ENCODE measurements around the gene INPP5K.

The INPP5K gene

GRCh38 chr17:1505586-1505985, 10.8 kb downstream of the INPP5K start:
- Histone ChIP-seq H3K18ac (ENCODE audit: low read length) (peak overlapping the region; percentile 77), H2AK5ac (ENCODE audit: low read depth, low read length) (peak overlapping the region; percentile 92), H2BK120ac (ENCODE audit: low read depth, low read length) (no peak overlapping the region), H3K4me1 (ENCODE audit: control insufficient read depth in 2 of 2, insufficient read depth in 1 of 2, low read depth in 1 of 2, low read length in 2 of 2) (peaks cover 0 to 5% of the 10 kb centered on the region in 2 donors), H3K9ac (ENCODE audit: low read depth, low read length, poor library complexity) (peak overlapping the region; percentile 68), H3K9me3 (replicated peaks in 1 of 2; ENCODE audit: control insufficient read depth in 2 of 2, insufficient read depth in 1 of 2, low read depth in 1 of 2, low read length in 2 of 2) (no peaks in the 10 kb centered on the region), H4K91ac (ENCODE audit: low read depth, low read length, poor library complexity) (peak overlapping the region; percentile 97), H4K8ac (ENCODE audit: low read depth, low read length) (peak overlapping the region; percentile 77), H2BK15ac (ENCODE audit: low read length) (no peak overlapping the region), H2BK5ac (ENCODE audit: low read length) (no peak overlapping the region), H3K36me3 (replicated peaks in 1 of 2; ENCODE audit: control insufficient read depth in 2 of 2, insufficient read depth in 2 of 2, low read length in 2 of 2) (peaks cover 3 to 12% of the 10 kb centered on the region in 2 donors), H3K27ac (replicated peaks; ENCODE audit: low read length) (peak overlapping the region; percentile 56), H3K23ac (ENCODE audit: low read depth, low read length, poor library complexity) (no peak overlapping the region), H3K4me3 (ENCODE audit: low read length in 2 of 2) (no peak overlapping the region), H3K4ac (ENCODE audit: low read length) (no peak overlapping the region), H2AFZ (ENCODE audit: low read length) (no peak overlapping the region), H2BK12ac (ENCODE audit: low read length) (peak overlapping the region; percentile 32), H3K4me2 (ENCODE audit: insufficient read depth, low read length, poor library complexity, severe bottlenecking) (peak overlapping the region; percentile 14), H3K14ac (ENCODE audit: low read length) (no peak overlapping the region), H3K27me3 (ENCODE audit: control insufficient read depth in 3 of 3, insufficient read depth in 3 of 3, low read depth in 1 of 3, low read length in 3 of 3) (no peaks in the 10 kb centered on the region), H3K79me1 (ENCODE audit: low read depth, low read length) (no peaks in the 10 kb centered on the region)
- WGBS, 2 donors (ENCODE audit: extremely low coverage in 2 of 2, insufficient read length in 2 of 2, insufficient replicate concordance in 1 of 2) = no CpG with 5 or more reads among the region's 5 CpGs
- DNase-seq (ENCODE audit: low spot score) = no peak

- no CpG with 5 or more reads among the region's 3 CpGs for WGBS, 2 donors (ENCODE audit: extremely low coverage in 2 of 2, insufficient read length in 2 of 2, insufficient replicate concordance in 1 of 2)
- Histone ChIP-seq H4K91ac (ENCODE audit: low read depth, low read length, poor library complexity) (no peak overlapping the region), H3K4me2 (ENCODE audit: insufficient read depth, low read length, poor library complexity, severe bottlenecking) (no peak overlapping the region)
These were observed 11.5 kb downstream of the INPP5K start for GRCh38 chr17:1504866-1505265.

GRCh38 chr17:1503699-1504098, 12.7 kb downstream of the INPP5K start:
- Histone ChIP-seq H3K4me1 (ENCODE audit: control insufficient read depth in 2 of 2, insufficient read depth in 1 of 2, low read depth in 1 of 2, low read length in 2 of 2) (peaks cover 0 to 5% of the 10 kb centered on the region in 2 donors), H3K79me1 (ENCODE audit: low read depth, low read length) (no peaks in the 10 kb centered on the region), H2BK15ac (ENCODE audit: low read length) (no peak overlapping the region), H2AK5ac (ENCODE audit: low read depth, low read length) (no peak overlapping the region), H3K4ac (ENCODE audit: low read length) (no peak overlapping the region), H3K9ac (ENCODE audit: low read depth, low read length, poor library complexity) (no peak overlapping the region), H2BK12ac (ENCODE audit: low read length) (no peak overlapping the region), H3K36me3 (replicated peaks in 1 of 2; ENCODE audit: control insufficient read depth in 2 of 2, insufficient read depth in 2 of 2, low read length in 2 of 2) (peaks cover 3 to 7% of the 10 kb centered on the region in 2 donors), H3K23ac (ENCODE audit: low read depth, low read length, poor library complexity) (no peak overlapping the region), H3K4me3 (ENCODE audit: low read length in 2 of 2) (no peak overlapping the region), H2BK5ac (ENCODE audit: low read length) (no peak overlapping the region), H2AFZ (ENCODE audit: low read length) (no peak overlapping the region), H3K18ac (ENCODE audit: low read length) (no peak overlapping the region), H3K27ac (replicated peaks; ENCODE audit: low read length) (no peak overlapping the region), H3K9me3 (replicated peaks in 1 of 2; ENCODE audit: control insufficient read depth in 2 of 2, insufficient read depth in 1 of 2, low read depth in 1 of 2, low read length in 2 of 2) (no peaks in the 10 kb centered on the region), H4K8ac (ENCODE audit: low read depth, low read length) (no peak overlapping the region), H4K91ac (ENCODE audit: low read depth, low read length, poor library complexity) (no peak overlapping the region), H3K27me3 (ENCODE audit: control insufficient read depth in 3 of 3, insufficient read depth in 3 of 3, low read depth in 1 of 3, low read length in 3 of 3) (no peaks in the 10 kb centered on the region), H2BK120ac (ENCODE audit: low read depth, low read length) (no peak overlapping the region), H3K4me2 (ENCODE audit: insufficient read depth, low read length, poor library complexity, severe bottlenecking) (no peak overlapping the region), H3K14ac (ENCODE audit: low read length) (no peak overlapping the region)
- no peak for DNase-seq (ENCODE audit: low spot score)
- WGBS, 2 donors (ENCODE audit: extremely low coverage in 2 of 2, insufficient read length in 2 of 2, insufficient replicate concordance in 1 of 2) = no CpG with 5 or more reads among the region's 10 CpGs

More at GRCh38 chr17:1504866-1505265, 11.5 kb downstream of the INPP5K start:
- Histone ChIP-seq H3K27ac (replicated peaks; ENCODE audit: low read length) (no peak overlapping the region), H3K14ac (ENCODE audit: low read length) (no peak overlapping the region), H2BK15ac (ENCODE audit: low read length) (no peak overlapping the region), H3K23ac (ENCODE audit: low read depth, low read length, poor library complexity) (no peak overlapping the region), H3K9ac (ENCODE audit: low read depth, low read length, poor library complexity) (no peak overlapping the region), H3K79me1 (ENCODE audit: low read depth, low read length) (no peaks in the 10 kb centered on the region), H2BK120ac (ENCODE audit: low read depth, low read length) (no peak overlapping the region), H3K36me3 (replicated peaks in 1 of 2; ENCODE audit: control insufficient read depth in 2 of 2, insufficient read depth in 2 of 2, low read length in 2 of 2) (peaks cover 3 to 12% of the 10 kb centered on the region in 2 donors), H2BK5ac (ENCODE audit: low read length) (no peak overlapping the region), H3K27me3 (ENCODE audit: control insufficient read depth in 3 of 3, insufficient read depth in 3 of 3, low read depth in 1 of 3, low read length in 3 of 3) (no peaks in the 10 kb centered on the region), H2AK5ac (ENCODE audit: low read depth, low read length) (peak overlapping the region; percentile 92), H3K9me3 (replicated peaks in 1 of 2; ENCODE audit: control insufficient read depth in 2 of 2, insufficient read depth in 1 of 2, low read depth in 1 of 2, low read length in 2 of 2) (no peaks in the 10 kb centered on the region), H2AFZ (ENCODE audit: low read length) (no peak overlapping the region), H3K4me1 (ENCODE audit: control insufficient read depth in 2 of 2, insufficient read depth in 1 of 2, low read depth in 1 of 2, low read length in 2 of 2) (peaks cover 0 to 5% of the 10 kb centered on the region in 2 donors), H4K8ac (ENCODE audit: low read depth, low read length) (no peak overlapping the region), H3K18ac (ENCODE audit: low read length) (no peak overlapping the region), H3K4ac (ENCODE audit: low read length) (no peak overlapping the region), H3K4me3 (ENCODE audit: low read length in 2 of 2) (no peak overlapping the region), H2BK12ac (ENCODE audit: low read length) (no peak overlapping the region)
- no peak for DNase-seq (ENCODE audit: low spot score)

- Histone ChIP-seq H3K36me3 (replicated peaks in 1 of 2; ENCODE audit: control insufficient read depth in 2 of 2, insufficient read depth in 2 of 2, low read length in 2 of 2) (peaks cover 2 to 12% of the 10 kb centered on the region in 2 donors), H2AK5ac (ENCODE audit: low read depth, low read length) (no peak overlapping the region), H2BK5ac (ENCODE audit: low read length) (no peak overlapping the region), H2BK120ac (ENCODE audit: low read depth, low read length) (no peak overlapping the region), H3K9ac (ENCODE audit: low read depth, low read length, poor library complexity) (no peak overlapping the region), H3K9me3 (replicated peaks in 1 of 2; ENCODE audit: control insufficient read depth in 2 of 2, insufficient read depth in 1 of 2, low read depth in 1 of 2, low read length in 2 of 2) (no peaks in the 10 kb centered on the region), H3K27ac (replicated peaks; ENCODE audit: low read length) (no peak overlapping the region), H4K91ac (ENCODE audit: low read depth, low read length, poor library complexity) (no peak overlapping the region), H3K18ac (ENCODE audit: low read length) (no peak overlapping the region), H2BK15ac (ENCODE audit: low read length) (no peak overlapping the region), H3K4me3 (ENCODE audit: low read length in 2 of 2) (no peak overlapping the region), H2BK12ac (ENCODE audit: low read length) (no peak overlapping the region), H2AFZ (ENCODE audit: low read length) (no peak overlapping the region), H3K27me3 (ENCODE audit: control insufficient read depth in 3 of 3, insufficient read depth in 3 of 3, low read depth in 1 of 3, low read length in 3 of 3) (no peaks in the 10 kb centered on the region), H4K8ac (ENCODE audit: low read depth, low read length) (no peak overlapping the region), H3K4me1 (ENCODE audit: control insufficient read depth in 2 of 2, insufficient read depth in 1 of 2, low read depth in 1 of 2, low read length in 2 of 2) (peaks cover 0 to 3% of the 10 kb centered on the region in 2 donors), H3K14ac (ENCODE audit: low read length) (no peak overlapping the region), H3K79me1 (ENCODE audit: low read depth, low read length) (peaks cover 3% of the 10 kb centered on the region), H3K4ac (ENCODE audit: low read length) (no peak overlapping the region), H3K23ac (ENCODE audit: low read depth, low read length, poor library complexity) (no peak overlapping the region), H3K4me2 (ENCODE audit: insufficient read depth, low read length, poor library complexity, severe bottlenecking) (no peak overlapping the region)
- DNase-seq (ENCODE audit: low spot score) = no peak
- no CpG with 5 or more reads among the region's 9 CpGs for WGBS, 2 donors (ENCODE audit: extremely low coverage in 2 of 2, insufficient read length in 2 of 2, insufficient replicate concordance in 1 of 2)
These were observed 17.5 kb downstream of the INPP5K start for GRCh38 chr17:1498869-1499268.
